ENCODE data around the gene HIVEP1.

Gene HIVEP1

DNA sequence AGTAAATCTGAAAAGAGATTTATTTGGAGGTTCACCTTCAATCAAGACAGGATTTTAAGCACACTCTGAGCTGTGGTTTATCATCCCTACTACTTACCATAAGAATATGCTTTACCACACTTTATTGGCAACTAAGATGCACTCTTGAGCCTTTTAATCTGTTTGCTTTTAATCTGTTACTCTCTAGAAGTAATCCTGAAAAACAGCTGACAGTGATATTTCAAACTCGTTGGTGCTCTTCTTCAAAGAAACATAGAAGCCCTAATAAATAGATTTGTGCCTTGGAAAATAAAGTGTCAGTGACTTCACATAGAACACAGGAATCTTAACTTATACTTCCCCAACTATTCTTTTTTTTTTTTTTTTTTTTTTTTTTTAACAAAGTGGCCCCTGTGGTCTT lies 102.9 kb downstream of the HIVEP1 start:
- no peak for DNase-seq (ENCODE audit: low read depth in 2 of 2, low spot score in 1 of 2)

- no peak for DNase-seq (ENCODE audit: low read depth in 2 of 2, low spot score in 1 of 2)
Observed at GRCh38 chr6:12115492-12115891, 103.4 kb downstream of the HIVEP1 start.

GRCh38 chr6:12116264-12116800 lies 104.2 kb downstream of the HIVEP1 start:
- no peak for DNase-seq (ENCODE audit: low read depth in 2 of 2, low spot score in 1 of 2)

DNA sequence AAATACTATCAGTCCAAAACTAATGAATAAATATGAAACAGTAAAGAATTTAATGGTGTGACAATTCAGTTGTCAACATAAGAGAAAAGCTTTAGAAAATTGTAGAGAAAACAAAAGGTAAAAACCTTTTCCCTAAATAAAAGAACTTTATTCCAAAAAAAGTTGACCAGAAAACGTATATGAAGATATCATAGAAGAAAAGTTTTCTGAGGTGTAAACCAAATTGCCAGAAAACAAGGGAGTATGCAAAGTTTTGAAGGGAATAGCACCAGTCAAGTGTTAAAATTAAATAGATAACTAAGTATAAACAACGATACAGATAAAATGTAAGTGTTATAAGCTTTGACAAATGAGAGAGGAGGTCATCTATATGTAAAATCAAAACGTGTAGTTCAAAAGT lies 104.9 kb downstream of the HIVEP1 start:
- no peak for DNase-seq (ENCODE audit: low read depth in 2 of 2, low spot score in 1 of 2)

GRCh38 chr6:12118607-12119006 lies 106.5 kb downstream of the HIVEP1 start:
- no peak for DNase-seq (ENCODE audit: low read depth in 2 of 2, low spot score in 1 of 2)

GRCh38 chr6:12119085-12119588 lies 107.0 kb downstream of the HIVEP1 start:
- no peak for DNase-seq (ENCODE audit: low read depth in 2 of 2, low spot score in 1 of 2)

- no peak for DNase-seq (ENCODE audit: low read depth in 2 of 2, low spot score in 1 of 2)
Observed at GRCh38 chr6:12125396-12125795, 113.3 kb downstream of the HIVEP1 start.

GRCh38 chr6:12126051-12126450 lies 113.9 kb downstream of the HIVEP1 start:
- no peak for DNase-seq (ENCODE audit: low read depth in 2 of 2, low spot score in 1 of 2)

- DNase-seq (ENCODE audit: low read depth in 2 of 2, low spot score in 1 of 2) = no peak
Observed at GRCh38 chr6:12129523-12129922, 117.4 kb downstream of the HIVEP1 start.

DNA sequence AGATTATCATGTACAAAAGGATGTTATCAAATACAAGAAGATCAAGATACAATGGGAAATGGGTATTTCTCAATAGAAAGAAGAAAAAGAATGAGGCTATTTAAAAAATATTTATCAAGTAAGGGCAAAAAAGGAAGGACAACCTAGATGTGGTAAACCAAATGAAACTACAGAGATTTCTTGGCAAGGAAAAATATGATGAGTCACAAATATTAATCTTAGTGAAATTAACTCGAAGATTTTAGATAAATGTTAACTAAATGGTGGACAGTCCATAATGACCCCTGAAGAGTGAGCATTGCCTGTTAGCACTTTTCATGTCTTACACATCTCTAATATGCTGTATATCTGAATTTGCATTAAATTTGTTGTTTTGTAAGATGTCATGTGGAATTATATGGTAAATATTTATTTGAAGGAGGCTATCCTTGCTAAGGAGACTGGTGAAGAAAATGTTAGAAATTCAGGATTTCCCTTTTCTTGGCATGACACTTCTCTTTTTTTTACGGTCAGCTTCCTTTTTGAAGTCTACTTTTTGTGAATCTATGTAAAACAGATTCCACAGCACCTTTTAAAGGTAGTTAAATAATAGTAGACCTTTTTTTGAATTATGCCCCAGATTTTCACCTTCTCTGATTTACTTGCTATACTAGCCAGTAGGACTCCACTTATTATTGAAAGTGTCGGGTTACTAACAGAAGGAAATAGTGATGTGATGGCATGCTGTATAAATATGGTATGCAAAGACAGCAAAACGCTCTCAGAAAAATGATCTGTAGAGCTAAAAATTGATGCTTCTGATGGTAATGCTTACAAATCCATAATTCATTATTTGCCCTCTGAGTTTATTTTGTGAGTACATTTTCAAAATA lies 120.5 kb downstream of the HIVEP1 start:
- DNase-seq (ENCODE audit: low read depth in 2 of 2, low spot score in 1 of 2) = no peak

DNA sequence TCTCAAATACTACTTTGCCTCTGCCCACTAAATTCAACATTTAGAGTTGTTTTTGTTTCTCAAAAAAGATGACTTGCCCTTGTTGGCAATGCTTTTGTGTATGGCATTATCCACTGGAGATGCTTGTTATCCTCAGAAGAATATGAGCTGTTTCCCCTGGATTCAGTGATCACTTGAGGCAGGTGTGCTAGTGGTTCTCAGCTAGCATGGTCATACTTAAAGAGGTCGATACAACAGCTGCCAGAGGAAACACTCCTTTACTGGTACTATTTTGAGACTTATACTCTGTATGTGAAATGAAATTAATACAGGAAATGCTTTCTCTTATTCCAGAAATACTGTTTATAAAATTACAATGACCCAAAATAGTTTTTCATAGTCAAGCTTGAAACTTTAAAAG lies 122.5 kb downstream of the HIVEP1 start:
- no peak for DNase-seq (ENCODE audit: low read depth in 2 of 2, low spot score in 1 of 2)

- DNase-seq (ENCODE audit: low read depth in 2 of 2, low spot score in 1 of 2) = no peak
Observed at GRCh38 chr6:12134991-12135390, 122.9 kb downstream of the HIVEP1 start.

DNA sequence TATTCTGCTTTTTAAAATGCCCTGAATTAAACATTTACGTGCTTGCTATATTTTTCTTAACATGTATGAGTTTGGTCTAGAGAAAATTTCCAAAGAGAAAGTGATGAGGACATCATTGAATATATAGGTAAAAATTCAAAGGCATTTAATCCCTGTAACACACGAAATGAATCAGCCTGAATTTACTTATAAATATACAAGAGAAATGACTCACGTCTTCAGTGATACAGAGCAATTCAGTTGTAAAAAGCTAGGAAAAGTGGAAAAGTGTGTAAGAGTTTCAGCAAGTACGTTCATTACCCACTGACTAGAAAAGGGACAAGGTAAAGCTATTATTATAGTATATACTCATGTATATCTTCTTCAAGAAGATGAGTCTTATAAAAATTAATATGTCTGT lies 124.8 kb downstream of the HIVEP1 start:
- no peak for DNase-seq (ENCODE audit: low read depth in 2 of 2, low spot score in 1 of 2)

GRCh38 chr6:12137480-12137879 lies 125.4 kb downstream of the HIVEP1 start:
- no peak for DNase-seq (ENCODE audit: low read depth in 2 of 2, low spot score in 1 of 2)

GRCh38 chr6:12138381-12138780 lies 126.3 kb downstream of the HIVEP1 start:
- DNase-seq (ENCODE audit: low read depth in 2 of 2, low spot score in 1 of 2) = no peak

- no peak for DNase-seq (ENCODE audit: low read depth in 2 of 2, low spot score in 1 of 2)
Observed at GRCh38 chr6:12138936-12139335, 126.8 kb downstream of the HIVEP1 start.

DNA sequence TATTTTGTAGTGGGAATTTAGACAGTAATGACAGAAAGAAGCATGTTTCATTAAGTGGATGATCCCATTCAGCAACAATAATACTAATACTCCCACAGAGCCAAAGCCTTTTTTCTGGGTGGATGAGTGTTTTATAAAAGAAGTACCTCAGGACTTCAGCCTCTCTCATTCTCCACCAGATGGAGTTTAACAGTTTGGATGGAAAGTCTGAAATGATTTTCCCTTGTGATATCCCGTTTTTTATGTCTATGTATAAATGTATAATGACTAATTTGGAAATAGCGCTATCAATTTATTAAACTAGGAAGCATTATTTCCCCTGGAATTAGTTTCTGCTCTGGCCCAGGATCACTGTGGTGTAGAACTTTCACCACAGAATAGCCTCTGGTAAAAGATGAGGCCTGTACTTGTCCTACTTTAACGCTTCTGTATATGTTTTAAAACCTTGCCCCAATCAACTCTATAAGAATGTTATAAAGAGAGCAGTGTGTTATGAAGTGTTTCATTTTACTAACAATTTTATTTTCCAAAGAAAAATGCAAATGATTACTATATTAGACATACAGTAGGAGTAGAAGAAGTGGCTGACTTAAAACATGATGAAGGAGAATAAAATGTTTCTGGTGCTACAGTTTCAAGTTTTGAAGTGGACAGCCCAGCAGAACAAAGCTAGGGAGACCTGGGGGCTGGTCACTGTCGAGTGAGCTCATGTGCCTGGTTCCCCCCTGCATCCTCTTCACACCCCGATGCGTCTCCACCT lies 135.6 kb downstream of the HIVEP1 start:
- DNase-seq (ENCODE audit: low read depth in 2 of 2, low spot score in 1 of 2) = no peak

DNA sequence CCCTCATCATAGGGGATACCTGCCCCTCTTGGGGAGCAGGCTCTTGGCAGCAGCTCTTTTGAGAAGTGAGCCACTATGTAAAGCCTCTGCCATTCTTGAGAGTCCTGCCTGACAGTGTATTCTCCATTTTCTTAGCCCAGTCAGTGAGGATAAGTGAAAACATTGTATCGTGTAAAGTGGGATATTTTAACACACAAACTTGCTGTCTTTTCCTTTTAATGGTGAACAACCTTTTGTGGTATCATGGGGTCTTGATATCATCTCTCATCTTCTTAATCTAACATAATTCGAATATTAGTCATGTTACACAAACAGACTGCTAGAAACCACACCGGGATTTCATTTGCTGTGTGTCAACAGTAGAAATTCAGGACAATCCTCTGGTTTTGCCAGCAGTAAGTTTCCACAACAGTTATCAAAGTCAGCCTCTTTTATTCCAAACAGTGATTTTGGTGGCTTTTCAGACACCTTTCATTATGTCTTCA lies 136.2 kb downstream of the HIVEP1 start:
- no peak for DNase-seq (ENCODE audit: low read depth in 2 of 2, low spot score in 1 of 2)

DNA sequence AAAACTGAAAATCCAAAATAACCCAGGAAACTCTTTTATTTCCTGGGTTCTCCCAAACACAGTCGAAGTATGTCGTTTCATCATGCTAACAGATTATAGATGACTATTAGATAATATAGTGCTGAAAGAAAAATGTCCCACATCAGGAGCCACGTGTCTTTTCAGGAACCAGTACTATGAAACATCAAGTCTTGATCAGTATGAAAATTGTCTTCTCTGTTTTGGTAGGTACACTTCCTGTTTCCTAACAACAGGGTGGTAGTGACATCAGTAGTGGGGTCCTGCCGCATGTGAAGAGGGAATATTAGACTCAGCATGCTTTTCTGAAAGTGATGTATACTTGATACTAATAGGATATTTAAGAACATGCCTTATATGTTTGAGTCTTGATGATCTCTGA lies 136.7 kb downstream of the HIVEP1 start:
- no peak for DNase-seq (ENCODE audit: low read depth in 2 of 2, low spot score in 1 of 2)

DNA sequence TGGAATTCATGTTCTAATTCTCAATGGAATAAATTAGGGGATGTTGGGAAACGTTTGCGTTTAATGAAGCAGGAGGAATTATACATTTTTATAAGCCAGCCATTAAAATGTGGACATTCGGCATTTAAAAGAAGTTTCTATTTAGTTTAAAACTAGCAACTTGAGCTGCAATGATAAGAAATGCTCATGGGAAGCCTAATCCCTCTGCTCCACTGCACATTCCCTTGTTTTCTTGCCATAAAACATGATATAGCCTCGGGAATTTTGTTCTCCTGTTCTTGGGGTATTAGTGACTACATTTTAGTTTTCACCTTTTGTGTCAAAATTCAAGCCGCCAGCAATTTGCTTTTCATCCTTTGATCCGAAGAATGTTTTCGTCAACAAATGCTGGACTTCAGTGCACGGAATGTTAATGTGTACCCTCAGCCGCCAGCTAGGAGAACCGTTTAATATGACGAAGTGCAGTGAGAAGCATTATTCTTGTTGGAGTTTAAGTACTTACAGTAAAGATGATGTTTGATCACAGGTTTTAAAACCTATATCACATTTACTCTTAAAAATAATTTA lies 137.9 kb downstream of the HIVEP1 start:
- DNase-seq (ENCODE audit: low read depth in 2 of 2, low spot score in 1 of 2) = no peak

GRCh38 chr6:12150812-12151432 lies 138.8 kb downstream of the HIVEP1 start:
- no peak for DNase-seq (ENCODE audit: low read depth in 2 of 2, low spot score in 1 of 2)

Data from stimulated activated CD8-positive, alpha-beta memory T cell treated with anti-CD3 and anti-CD28 coated beads, Interleukin-4, amount 100 ng/mL, for 1 hour (primary cell).